CD4-positive, alpha-beta T cell treated with Interleukin-6 at 100 ng/mL for 8 hours (primary cell): ENCODE data around the gene CNIH3.

Source experiments
- DNase-seq: peaks from one replicate; pipeline ENCODE4 v3.0.0-alpha.2; 2020; ENCODE audit warnings: mixed read lengths, low spot score

CNIH3 gene

GRCh38 chr1:224744521-224744920 is 128.4 kb downstream of the CNIH3 start:
- no peak for DNase-seq

GRCh38 chr1:224745394-224745793 is 129.3 kb downstream of the CNIH3 start:
- DNase-seq, result no peak

GRCh38 chr1:224745924-224746323 is 129.8 kb downstream of the CNIH3 start:
- no peak for DNase-seq

GRCh38 chr1:224747578-224747977 is 131.5 kb downstream of the CNIH3 start:
- DNase-seq, result no peak

GRCh38 chr1:224749916-224750315 is 133.8 kb downstream of the CNIH3 start:
- DNase-seq, result no peak

- DNase-seq, result no peak
Observed at GRCh38 chr1:224751624-224752311, 135.7 kb downstream of the CNIH3 start.

- DNase-seq, result no peak
Observed at GRCh38 chr1:224753491-224753890, 137.4 kb downstream of the CNIH3 start.

- no peak for DNase-seq
Observed at GRCh38 chr1:224755586-224755985, 139.5 kb downstream of the CNIH3 start.

GRCh38 chr1:224757508-224757907 is 141.4 kb downstream of the CNIH3 start:
- DNase-seq, result no peak

- DNase-seq, result no peak
Observed at GRCh38 chr1:224759135-224759534, 143.0 kb downstream of the CNIH3 start.

GRCh38 chr1:224759681-224760091 is 143.6 kb downstream of the CNIH3 start:
- no peak for DNase-seq

GRCh38 chr1:224760163-224760562 is 144.0 kb downstream of the CNIH3 start:
- no peak for DNase-seq

- DNase-seq, result no peak
Observed at GRCh38 chr1:224761245-224761644, 145.1 kb downstream of the CNIH3 start.

GRCh38 chr1:224762046-224762445 is 145.9 kb downstream of the CNIH3 start:
- no peak for DNase-seq

- DNase-seq, result no peak
Observed at GRCh38 chr1:224762701-224763100, 146.6 kb downstream of the CNIH3 start.

- no peak for DNase-seq
Observed at GRCh38 chr1:224763126-224763775, 147.1 kb downstream of the CNIH3 start.

- no peak for DNase-seq
Observed at GRCh38 chr1:224766266-224766665, 150.1 kb downstream of the CNIH3 start.

- DNase-seq, result no peak
Observed at GRCh38 chr1:224767031-224767430, 150.9 kb downstream of the CNIH3 start.

- no peak for DNase-seq
Observed at GRCh38 chr1:224767676-224768075, 151.6 kb downstream of the CNIH3 start.

- DNase-seq, result no peak
Observed at GRCh38 chr1:224768971-224769370, 152.9 kb downstream of the CNIH3 start.

- no peak for DNase-seq
Observed at GRCh38 chr1:224769452-224770335, 153.6 kb downstream of the CNIH3 start.

GRCh38 chr1:224770336-224770693 is 154.2 kb downstream of the CNIH3 start:
- no peak for DNase-seq

- DNase-seq, result no peak
Observed at GRCh38 chr1:224773646-224774045, 157.5 kb downstream of the CNIH3 start.
